AG04449 (cell line): ENCODE data around the gene DNAI1.

Experiments
- CTCF ChIA-PET: fragments of 350-600 bp; formaldehyde crosslinking; extraction: SDS; loops from one replicate; lab custom pipeline; 2021; ENCODE audit warnings: antibody characterized with exemption; lab: Yijun Ruan, JAX
- POLR2A ChIA-PET: fragments of 400-600, 350-600 bp; formaldehyde crosslinking; extraction: SDS; loops from one replicate; lab custom pipeline; 2020; ENCODE audit warnings: antibody characterized with exemption, inconsistent platforms; lab: Yijun Ruan, JAX
- DNase-seq: peaks from one replicate; pipeline ENCODE4 v3.0.0-alpha.2; 2010; ENCODE audit warnings: low read depth, low spot score
- H3K4me3 ChIP-seq: 2 replicates; pipeline ENCODE4 v1.5.1; 2011; ENCODE audit warnings: low read depth, mild to moderate bottlenecking, control low read depth, low read length
- TF ChIP-seq, protein P1 (sequence below): IDR thresholded peaks from one replicate; pipeline ENCODE4 v1.5.1; 2011; ENCODE audit warnings: mild to moderate bottlenecking, moderate library complexity, low read length, control low read depth, inconsistent platforms; ENCODE audit not compliant: insufficient read depth; ENCODE audit errors: missing control alignments

DNAI1 gene

DNA sequence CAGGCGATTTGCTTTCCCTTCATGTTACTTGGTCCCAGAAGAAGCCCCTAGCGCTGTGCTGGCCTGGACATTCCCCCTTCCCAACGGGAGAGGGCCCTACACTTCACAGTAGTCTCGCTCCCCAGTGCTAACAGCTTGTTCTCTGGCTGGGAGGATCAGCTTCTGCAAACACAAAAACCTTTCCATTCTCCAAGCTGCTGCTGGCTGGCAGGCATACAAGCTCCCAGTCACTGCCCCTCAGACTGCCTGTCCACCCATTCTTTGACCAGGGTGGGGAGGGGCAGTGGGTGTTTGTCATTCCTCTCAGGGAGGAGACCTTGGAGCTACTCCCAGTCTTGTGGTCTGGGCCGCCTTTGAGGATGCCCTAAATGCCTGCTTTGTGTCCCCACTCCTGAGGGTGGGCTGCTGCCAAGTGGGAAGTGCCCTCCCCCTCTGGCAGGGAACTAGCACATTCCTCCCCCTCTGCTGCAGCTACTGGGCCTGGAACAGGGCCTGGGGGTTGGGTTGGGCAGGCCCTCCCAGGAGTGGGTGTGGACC lies 43.4 kb downstream of the DNAI1 start:
- POLR2A ChIA-PET: interaction anchor here (0.8 kb wide), 1 partner anchor 11 kb away, joined by 3 read pairs; no protein-coding TSS in a partner anchor
- CTCF ChIA-PET: interaction anchor here (0.9 to 15.2 kb wide), 33 partner anchors 11 to 168 kb away, joined by 3 to 193 read pairs (median 10); partner anchors contain the start of genes CNTFR, DNAI1 and FAM219A
- TF ChIP-seq, protein P1, sequence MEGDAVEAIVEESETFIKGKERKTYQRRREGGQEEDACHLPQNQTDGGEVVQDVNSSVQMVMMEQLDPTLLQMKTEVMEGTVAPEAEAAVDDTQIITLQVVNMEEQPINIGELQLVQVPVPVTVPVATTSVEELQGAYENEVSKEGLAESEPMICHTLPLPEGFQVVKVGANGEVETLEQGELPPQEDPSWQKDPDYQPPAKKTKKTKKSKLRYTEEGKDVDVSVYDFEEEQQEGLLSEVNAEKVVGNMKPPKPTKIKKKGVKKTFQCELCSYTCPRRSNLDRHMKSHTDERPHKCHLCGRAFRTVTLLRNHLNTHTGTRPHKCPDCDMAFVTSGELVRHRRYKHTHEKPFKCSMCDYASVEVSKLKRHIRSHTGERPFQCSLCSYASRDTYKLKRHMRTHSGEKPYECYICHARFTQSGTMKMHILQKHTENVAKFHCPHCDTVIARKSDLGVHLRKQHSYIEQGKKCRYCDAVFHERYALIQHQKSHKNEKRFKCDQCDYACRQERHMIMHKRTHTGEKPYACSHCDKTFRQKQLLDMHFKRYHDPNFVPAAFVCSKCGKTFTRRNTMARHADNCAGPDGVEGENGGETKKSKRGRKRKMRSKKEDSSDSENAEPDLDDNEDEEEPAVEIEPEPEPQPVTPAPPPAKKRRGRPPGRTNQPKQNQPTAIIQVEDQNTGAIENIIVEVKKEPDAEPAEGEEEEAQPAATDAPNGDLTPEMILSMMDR: peak; percentile 41
- peak; percentile 31 for DNase-seq
- no peak overlapping the region for H3K4me3 ChIP-seq

GRCh38 chr9:34502471-34502870 lies 43.9 kb downstream of the DNAI1 start:
- TF ChIP-seq, protein P1: no peak
- CTCF ChIA-PET: interaction anchor here (0.9 to 15.2 kb wide), 27 partner anchors 11 to 169 kb away, joined by 3 to 193 read pairs (median 11); partner anchors contain the start of genes CNTFR, DNAI1 and FAM219A
- DNase-seq: no peak
- POLR2A ChIA-PET: no interaction called here
- H3K4me3 ChIP-seq: no peak overlapping the region

DNA sequence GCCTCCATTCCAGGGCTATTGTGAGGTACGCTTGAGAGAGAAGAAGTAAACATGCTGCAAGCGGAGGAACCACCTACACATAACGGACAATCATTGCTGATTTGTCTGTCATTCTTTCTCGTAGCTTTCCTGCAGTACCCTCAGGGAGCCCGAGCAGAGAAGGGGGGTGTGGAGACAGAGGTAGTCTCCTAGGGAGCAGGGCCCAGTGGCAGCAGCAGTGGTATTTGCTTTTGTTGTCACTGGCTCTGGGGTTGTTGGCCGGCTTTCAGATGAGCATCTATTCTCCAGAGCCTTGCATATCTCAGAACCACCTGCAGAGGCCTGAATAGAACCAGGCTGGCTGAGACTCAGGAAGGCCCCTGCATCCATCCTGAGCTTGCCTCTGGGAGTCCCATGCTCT lies 44.3 kb downstream of the DNAI1 start:
- TF ChIP-seq, protein P1: no peak
- DNase-seq: no peak
- ChIA-PET CTCF (interaction anchor here (1.3 to 15.2 kb wide), 14 partner anchors 12 to 169 kb away, joined by 3 to 193 read pairs (median 38); partner anchors contain the start of genes DNAI1 and FAM219A), POLR2A (no interaction called here)
- H3K4me3 ChIP-seq: no peak overlapping the region

GRCh38 chr9:34503406-34503805 lies 44.8 kb downstream of the DNAI1 start:
- no peak for DNase-seq
- TF ChIP-seq, protein P1: no peak
- no peak overlapping the region for H3K4me3 ChIP-seq
- POLR2A ChIA-PET: no interaction called here
- CTCF ChIA-PET: interaction anchor here (1.3 to 15.2 kb wide), 9 partner anchors 11 to 170 kb away, joined by 3 to 193 read pairs (median 52); no protein-coding TSS in a partner anchor

GRCh38 chr9:34505370-34506120 lies 46.9 kb downstream of the DNAI1 start:
- ChIA-PET POLR2A (no interaction called here), CTCF (interaction anchor here (1.2 to 15.2 kb wide), 3 partner anchors 86 to 102 kb away, joined by 5 to 193 read pairs (median 6); no protein-coding TSS in a partner anchor)
- no peak for DNase-seq
- H3K4me3 ChIP-seq: no peak overlapping the region
- TF ChIP-seq, protein P1: no peak

GRCh38 chr9:34506623-34507022 lies 48.0 kb downstream of the DNAI1 start:
- no peak overlapping the region for H3K4me3 ChIP-seq
- TF ChIP-seq, protein P1: no peak
- ChIA-PET POLR2A (no interaction called here), CTCF (interaction anchor here (1.2 to 15.2 kb wide), 3 partner anchors 85 to 103 kb away, joined by 5 to 193 read pairs (median 6); no protein-coding TSS in a partner anchor)
- DNase-seq: no peak
